ENCODE results near the gene STAT1. TPM values are rescaled to one million over a fixed set of nuclear protein-coding genes. Genes with fewer than 3 reads are reported as not detected.

STAT1 gene
- total RNA-seq (2021; ENCODE audit: unreplicated experiment) (60.7 TPM), Bru-seq, nascent RNA (percentile 91 among the genes with signal in this experiment), BruChase-seq, experiment 1, labeled RNA remaining after a 6-hour chase (percentile 88 among the genes with signal in this experiment), BruChase-seq, experiment 2, labeled RNA remaining after a 2-hour chase (percentile 83 among the genes with signal in this experiment)
- polyA plus RNA-seq (2012), result 29.3 and 31.1 TPM in 2 replicates
- long read RNA-seq, full-length matches to known transcripts, result 104 of 163 reads
- long read RNA-seq, partial matches to known transcripts, result 35 of 163 reads
- long read RNA-seq, other reads (novel, unspliced or antisense), result 24 of 163 reads

- Histone ChIP-seq H3K4me1 (ENCODE audit: control insufficient read depth in 1 of 2, insufficient read depth in 2 of 2, low read length in 2 of 2) (peaks cover 4 to 21% of the 10 kb centered on the region in 2 experiments; a peak in 3 of 4 replicates), H3K27me3 (ENCODE audit: insufficient read depth, low read length) (no peaks in the 10 kb centered on the region), H3K36me3 (ENCODE audit: control insufficient read depth in 1 of 2, insufficient read depth in 2 of 2, low read length in 2 of 2) (peaks cover 4 to 9% of the 10 kb centered on the region in 2 experiments; a peak in 2 of 4 replicates), H2AFZ (ENCODE audit: low read depth, low read length, poor library complexity, severe bottlenecking) (no peak within 1 kb of the TSS), H3K9ac (ENCODE audit: low read length) (peak within 1 kb of the TSS; percentile 90), H3K9me2 (ENCODE audit: insufficient read depth) (no peaks in the 10 kb centered on the region), H3K4me2 (ENCODE audit: low read length) (peak within 1 kb of the TSS; percentile 85), H4K20me1 (ENCODE audit: insufficient read depth) (no peaks in the 10 kb centered on the region), H3K9me3 (ENCODE audit: control insufficient read depth in 1 of 2, insufficient read depth in 1 of 2, low read depth in 1 of 2, low read length in 2 of 2) (no peaks in the 10 kb centered on the region), H3K79me2 (ENCODE audit: insufficient read depth, low read length) (peaks cover 36% of the 10 kb centered on the region), H3K27ac (ENCODE audit: low read depth, low read length) (peak within 1 kb of the TSS; percentile 84), H3K4me3 (replicated peaks in 1 of 2; ENCODE audit: low read depth in 1 of 2, low read length in 2 of 2) (peak within 1 kb of the TSS; percentile 79 to 83)
- RAD21 ChIA-PET (ENCODE audit: low non-redundant PET in 1 of 2, low total read pairs in 2 of 2, uncharacterized antibody in 2 of 2, unreplicated experiment in 2 of 2), result no interaction called here
- BruUV-seq (replicated peaks), result no TSS peak
- CTCF ChIA-PET, result no interaction called here
- TF ChIP-seq CBX3 (IDR thresholded peaks at IDR 0.05; ENCODE audit: low read depth) (peak; percentile 87), RAD21 (IDR thresholded peaks at IDR 0.05; ENCODE audit: low read depth) (no peak), ZFX (IDR thresholded peaks at IDR 0.05) (peak; percentile 36; the same call in 1 of the 2 replicates), ZNF274 (IDR thresholded peaks at IDR 0.05; ENCODE audit: low read depth, low read length) (no peak), TCF7L2 (IDR thresholded peaks at IDR 0.05; ENCODE audit: borderline replicate concordance, extremely low read depth, insufficient read depth, insufficient read length) (peak; percentile 76), JUND (IDR thresholded peaks at IDR 0.05) (peak; percentile 78), ZBTB33 (IDR thresholded peaks at IDR 0.05; ENCODE audit: extremely low read depth, insufficient replicate concordance, low read length) (peak; percentile 92), ELF1 (IDR thresholded peaks at IDR 0.05; ENCODE audit: borderline replicate concordance, low read depth) (peak; percentile 56), MAX (IDR thresholded peaks at IDR 0.05) (peak; percentile 92), REST (IDR thresholded peaks at IDR 0.05; ENCODE audit: low read depth) (no peak), EGR1 (IDR thresholded peaks at IDR 0.05; ENCODE audit: low read depth) (peak; percentile 100), EZH2 (IDR thresholded peaks at IDR 0.05) (no peak), POLR2AphosphoS5 (IDR thresholded peaks at IDR 0.05; ENCODE audit: low read depth, low read length) (peak; percentile 97), SP1 (IDR thresholded peaks at IDR 0.05; ENCODE audit: low read depth) (peak; percentile 96), YY1 (IDR thresholded peaks at IDR 0.05; ENCODE audit: extremely low read depth, insufficient replicate concordance, low read depth, low read length) (peak; percentile 77), POLR2A (IDR thresholded peaks at IDR 0.05; ENCODE audit: borderline replicate concordance, extremely low read depth, insufficient read depth, insufficient read length) (peak; percentile 94), SIN3A (IDR thresholded peaks at IDR 0.05; ENCODE audit: low read depth) (peak; percentile 92)
- intact Hi-C loops (cut with micrococcal nuclease), result no loop called here
- ATAC-seq, result peak; percentile 95
- peak; percentile 65 for DNase-seq (ENCODE audit: low read depth, low spot score)
- POLR2A ChIA-PET, result interaction anchor here (0.6 to 0.9 kb wide), 2 partner anchors 12 to 35 kb away, joined by 3 read pairs; no protein-coding TSS in a partner anchor
Observed at GRCh38 chr2:191013932-191014652, at the start of gene STAT1. STAT1 (minus strand) TSS chr2:191014171; CDS start chr2:191010003, 4,168 bp downstream.

All from HCT116 (cell line).